Measurements from ENCODE around the gene CDH5.

CDH5 gene

DNA sequence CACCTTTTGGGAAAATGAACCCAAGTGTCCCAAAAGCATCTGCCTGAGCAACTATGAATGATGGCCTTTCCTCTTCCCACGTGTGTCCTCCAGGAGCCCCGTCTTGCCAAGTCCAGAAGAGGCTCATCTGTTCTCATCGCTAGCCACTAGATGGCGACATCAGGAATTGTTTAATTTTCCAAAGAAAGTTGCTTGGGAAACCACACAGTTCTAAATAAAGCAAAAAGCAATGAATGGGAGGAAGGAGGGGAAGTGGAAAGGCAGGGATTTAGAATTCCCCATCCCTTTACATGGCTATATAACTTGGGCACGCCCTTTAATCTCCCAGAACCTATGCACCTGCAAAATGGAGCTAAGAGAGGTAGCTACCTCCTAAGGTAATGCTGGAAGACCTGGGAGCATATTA, 9.0 kb upstream of the CDH5 start:
- Histone ChIP-seq H3K27me3 (ENCODE audit: control insufficient read depth, insufficient read depth, low read length) (no peaks in the 10 kb centered on the region), H3K9ac (ENCODE audit: low read length) (no peak overlapping the region), H3K4me3 (ENCODE audit: low read length) (no peak overlapping the region), H3K9me3 (ENCODE audit: control insufficient read depth, low read depth, low read length) (no peaks in the 10 kb centered on the region), H3K27ac (ENCODE audit: low read length) (no peak overlapping the region), H3K4me1 (ENCODE audit: control insufficient read depth, low read depth, low read length) (peaks cover 4% of the 10 kb centered on the region), H3K36me3 (ENCODE audit: control insufficient read depth, low read depth, low read length) (no peaks in the 10 kb centered on the region)

DNA sequence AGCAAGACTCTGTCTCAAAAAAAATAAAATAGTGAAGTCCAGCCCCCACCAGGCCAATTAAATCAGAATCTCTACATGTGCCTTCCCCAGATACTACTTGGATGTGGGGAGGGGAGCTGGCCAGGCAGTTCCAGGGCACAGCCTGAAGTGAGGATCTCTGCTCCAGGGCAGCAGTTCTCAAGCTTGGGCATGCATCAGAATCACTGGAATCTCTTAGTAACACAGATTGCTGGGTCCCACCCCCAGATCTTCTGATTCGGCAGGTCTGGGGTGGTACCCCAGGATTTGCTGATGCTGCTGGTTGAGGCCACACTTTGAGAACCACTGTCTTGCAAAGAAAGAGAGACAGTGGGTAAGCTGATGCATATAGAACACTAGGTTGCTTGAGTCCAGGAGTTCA, 8.3 kb upstream of the CDH5 start:
- Histone ChIP-seq H3K4me1 (ENCODE audit: control insufficient read depth, low read depth, low read length) (peaks cover 4% of the 10 kb centered on the region), H3K27ac (ENCODE audit: low read length) (no peak overlapping the region), H3K9ac (ENCODE audit: low read length) (no peak overlapping the region), H3K4me3 (ENCODE audit: low read length) (no peak overlapping the region), H3K27me3 (ENCODE audit: control insufficient read depth, insufficient read depth, low read length) (no peaks in the 10 kb centered on the region), H3K36me3 (ENCODE audit: control insufficient read depth, low read depth, low read length) (no peaks in the 10 kb centered on the region), H3K9me3 (ENCODE audit: control insufficient read depth, low read depth, low read length) (no peaks in the 10 kb centered on the region)

GRCh38 chr16:66359012-66359411, 7.5 kb upstream of the CDH5 start:
- Histone ChIP-seq H3K9me3 (ENCODE audit: control insufficient read depth, low read depth, low read length) (no peaks in the 10 kb centered on the region), H3K27ac (ENCODE audit: low read length) (no peak overlapping the region), H3K36me3 (ENCODE audit: control insufficient read depth, low read depth, low read length) (no peaks in the 10 kb centered on the region), H3K27me3 (ENCODE audit: control insufficient read depth, insufficient read depth, low read length) (no peaks in the 10 kb centered on the region), H3K4me3 (ENCODE audit: low read length) (no peak overlapping the region), H3K9ac (ENCODE audit: low read length) (no peak overlapping the region), H3K4me1 (ENCODE audit: control insufficient read depth, low read depth, low read length) (peaks cover 10% of the 10 kb centered on the region)

DNA sequence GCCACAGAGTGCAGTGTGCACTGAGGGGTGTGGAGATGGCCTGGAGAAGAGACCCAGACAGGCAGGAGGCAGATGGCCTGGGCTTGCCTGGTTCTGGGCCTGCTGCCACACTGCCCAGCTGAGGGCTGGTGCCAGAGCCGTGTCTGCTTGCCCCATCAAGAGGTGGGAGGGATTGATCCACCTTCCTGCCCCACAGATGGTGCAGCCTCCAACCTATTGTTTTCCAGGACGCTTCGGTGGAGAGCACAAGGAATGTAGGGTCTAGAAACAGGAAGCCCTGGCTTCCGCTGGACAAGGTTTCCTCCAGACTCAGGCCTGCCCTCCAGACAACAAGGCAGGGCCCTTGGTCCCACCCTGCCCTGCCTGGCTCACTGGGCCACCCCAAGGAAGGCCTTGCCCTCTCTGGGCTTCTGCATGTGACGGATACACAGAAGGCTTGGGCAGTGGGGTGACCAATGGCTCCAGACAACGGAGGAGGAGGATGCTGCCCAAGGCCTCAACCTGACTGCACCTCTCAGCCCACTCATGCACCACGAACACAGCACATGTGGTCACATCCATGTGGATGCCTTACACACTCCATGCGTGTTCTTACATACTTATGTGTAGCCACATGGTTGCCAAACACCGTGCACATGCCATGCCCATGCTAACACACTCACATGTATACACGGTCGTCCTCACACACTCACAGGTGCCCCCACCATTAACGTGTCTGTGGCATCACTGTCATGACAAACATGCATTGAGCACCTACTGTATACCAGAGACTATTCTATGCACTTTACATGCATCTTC, 6.5 kb upstream of the CDH5 start:
- no peaks in the 10 kb centered on the region for H3K27me3 ChIP-seq (ENCODE audit: control insufficient read depth, insufficient read depth, low read length)
- H3K9ac ChIP-seq (ENCODE audit: low read length) = no peak overlapping the region
- H3K27ac ChIP-seq (ENCODE audit: low read length) = no peak overlapping the region
- H3K4me3 ChIP-seq (ENCODE audit: low read length) = no peak overlapping the region
- H3K9me3 ChIP-seq (ENCODE audit: control insufficient read depth, low read depth, low read length) = no peaks in the 10 kb centered on the region
- no peaks in the 10 kb centered on the region for H3K36me3 ChIP-seq (ENCODE audit: control insufficient read depth, low read depth, low read length)
- peaks cover 13% of the 10 kb centered on the region for H3K4me1 ChIP-seq (ENCODE audit: control insufficient read depth, low read depth, low read length)

- no peak overlapping the region for H3K27ac ChIP-seq (ENCODE audit: low read length)
Observed at GRCh38 chr16:66360624-66361324, 5.7 kb upstream of the CDH5 start.

DNA sequence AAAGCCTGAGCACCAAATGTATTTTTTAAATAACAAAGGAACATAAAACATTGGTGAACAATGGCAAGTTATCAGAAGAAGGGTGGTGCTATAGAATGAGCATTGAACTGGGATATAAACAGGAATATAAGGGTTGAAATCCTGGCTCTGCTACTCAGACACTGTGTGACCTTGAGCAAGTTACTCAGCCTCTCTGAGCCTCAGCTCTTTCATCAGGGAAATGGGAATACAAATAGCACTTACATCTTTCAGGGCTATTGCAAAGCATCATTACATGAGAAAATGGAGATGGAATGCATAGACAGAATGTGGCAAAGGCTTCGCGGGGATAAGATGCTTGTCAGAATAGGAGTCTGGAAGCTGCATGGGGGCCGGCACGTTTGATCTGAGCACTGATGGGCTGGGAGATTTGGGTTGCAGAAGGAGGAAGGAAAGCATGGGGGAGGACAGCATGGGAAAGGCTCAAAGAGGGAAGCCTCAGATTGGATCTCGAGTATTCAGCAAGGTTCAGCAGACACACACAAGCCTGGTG, 4.8 kb upstream of the CDH5 start:
- no peak overlapping the region for H3K9ac ChIP-seq (ENCODE audit: low read length)
- peaks cover 13% of the 10 kb centered on the region for H3K4me1 ChIP-seq (ENCODE audit: control insufficient read depth, low read depth, low read length)
- no peaks in the 10 kb centered on the region for H3K36me3 ChIP-seq (ENCODE audit: control insufficient read depth, low read depth, low read length)
- H3K27me3 ChIP-seq (ENCODE audit: control insufficient read depth, insufficient read depth, low read length) = no peaks in the 10 kb centered on the region
- H3K4me3 ChIP-seq (ENCODE audit: low read length) = no peak overlapping the region
- H3K9me3 ChIP-seq (ENCODE audit: control insufficient read depth, low read depth, low read length) = no peaks in the 10 kb centered on the region
- H3K27ac ChIP-seq (ENCODE audit: low read length) = no peak overlapping the region

More at GRCh38 chr16:66360624-66361324, 5.7 kb upstream of the CDH5 start:
- Histone ChIP-seq H3K27me3 (ENCODE audit: control insufficient read depth, insufficient read depth, low read length) (no peaks in the 10 kb centered on the region), H3K4me3 (ENCODE audit: low read length) (no peak overlapping the region), H3K9ac (ENCODE audit: low read length) (no peak overlapping the region), H3K36me3 (ENCODE audit: control insufficient read depth, low read depth, low read length) (no peaks in the 10 kb centered on the region), H3K4me1 (ENCODE audit: control insufficient read depth, low read depth, low read length) (peaks cover 13% of the 10 kb centered on the region), H3K9me3 (ENCODE audit: control insufficient read depth, low read depth, low read length) (no peaks in the 10 kb centered on the region)

GRCh38 chr16:66363211-66363777, 3.2 kb upstream of the CDH5 start:
- Histone ChIP-seq H3K27ac (ENCODE audit: low read length) (no peak overlapping the region), H3K4me1 (ENCODE audit: control insufficient read depth, low read depth, low read length) (peaks cover 19% of the 10 kb centered on the region), H3K36me3 (ENCODE audit: control insufficient read depth, low read depth, low read length) (no peaks in the 10 kb centered on the region), H3K9ac (ENCODE audit: low read length) (no peak overlapping the region), H3K4me3 (ENCODE audit: low read length) (no peak overlapping the region), H3K9me3 (ENCODE audit: control insufficient read depth, low read depth, low read length) (no peaks in the 10 kb centered on the region), H3K27me3 (ENCODE audit: control insufficient read depth, insufficient read depth, low read length) (no peaks in the 10 kb centered on the region)

DNA sequence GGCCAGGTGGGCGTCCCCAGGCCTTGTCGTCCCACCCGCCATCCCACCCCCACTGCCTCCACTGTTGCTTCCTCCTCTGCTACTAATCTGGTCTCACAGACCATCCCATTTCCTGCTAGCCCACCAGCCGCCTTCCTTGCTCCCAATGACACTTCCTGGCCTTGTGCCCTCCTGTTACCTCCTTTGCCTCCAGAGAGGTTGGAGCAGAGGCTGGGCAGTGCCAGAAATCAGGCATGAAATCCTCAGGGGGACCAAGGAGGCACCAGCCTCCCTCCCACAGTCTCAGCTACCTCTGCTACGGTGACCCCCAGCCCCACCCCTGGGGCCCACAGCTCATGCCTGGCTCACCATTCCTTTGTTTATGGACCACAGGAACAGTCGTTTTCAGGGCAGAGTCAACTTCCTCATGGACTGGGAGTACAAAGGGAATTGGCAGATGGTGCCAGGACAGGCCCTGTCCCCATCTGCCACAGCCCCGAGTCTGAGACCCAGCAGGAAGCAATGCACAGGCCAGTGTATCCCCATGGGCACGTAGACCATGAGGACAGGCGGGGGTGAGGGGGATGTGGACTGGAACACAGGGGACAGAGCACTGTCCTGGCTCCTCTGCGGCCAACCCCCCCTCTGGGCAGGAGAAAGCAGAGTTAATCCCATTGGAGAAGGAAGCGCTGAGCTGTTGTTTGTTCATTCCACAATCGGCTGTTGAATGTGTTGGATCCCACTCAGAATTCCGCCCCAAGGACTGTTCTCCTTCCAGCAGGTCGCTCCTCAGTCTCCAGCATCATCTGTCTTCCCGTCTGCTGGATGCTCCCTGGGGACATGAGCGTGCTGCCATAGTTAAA, 2.2 kb upstream of the CDH5 start:
- H3K4me1 ChIP-seq (ENCODE audit: control insufficient read depth, low read depth, low read length) = peaks cover 23% of the 10 kb centered on the region
- H3K27ac ChIP-seq (ENCODE audit: low read length) = no peak overlapping the region
- H3K9me3 ChIP-seq (ENCODE audit: control insufficient read depth, low read depth, low read length) = no peaks in the 10 kb centered on the region
- no peaks in the 10 kb centered on the region for H3K27me3 ChIP-seq (ENCODE audit: control insufficient read depth, insufficient read depth, low read length)
- no peaks in the 10 kb centered on the region for H3K36me3 ChIP-seq (ENCODE audit: control insufficient read depth, low read depth, low read length)
- H3K9ac ChIP-seq (ENCODE audit: low read length) = no peak overlapping the region
- no peak overlapping the region for H3K4me3 ChIP-seq (ENCODE audit: low read length)

- H3K36me3 ChIP-seq (ENCODE audit: control insufficient read depth, low read depth, low read length) = no peaks in the 10 kb centered on the region
- no peaks in the 10 kb centered on the region for H3K9me3 ChIP-seq (ENCODE audit: control insufficient read depth, low read depth, low read length)
- no peaks in the 10 kb centered on the region for H3K27me3 ChIP-seq (ENCODE audit: control insufficient read depth, insufficient read depth, low read length)
- H3K4me1 ChIP-seq (ENCODE audit: control insufficient read depth, low read depth, low read length) = peaks cover 23% of the 10 kb centered on the region
- H3K4me3 ChIP-seq (ENCODE audit: low read length) = no peak overlapping the region
- H3K27ac ChIP-seq (ENCODE audit: low read length) = no peak overlapping the region
- no peak overlapping the region for H3K9ac ChIP-seq (ENCODE audit: low read length)
Observed at GRCh38 chr16:66364959-66365306, 1.6 kb upstream of the CDH5 start.

DNA sequence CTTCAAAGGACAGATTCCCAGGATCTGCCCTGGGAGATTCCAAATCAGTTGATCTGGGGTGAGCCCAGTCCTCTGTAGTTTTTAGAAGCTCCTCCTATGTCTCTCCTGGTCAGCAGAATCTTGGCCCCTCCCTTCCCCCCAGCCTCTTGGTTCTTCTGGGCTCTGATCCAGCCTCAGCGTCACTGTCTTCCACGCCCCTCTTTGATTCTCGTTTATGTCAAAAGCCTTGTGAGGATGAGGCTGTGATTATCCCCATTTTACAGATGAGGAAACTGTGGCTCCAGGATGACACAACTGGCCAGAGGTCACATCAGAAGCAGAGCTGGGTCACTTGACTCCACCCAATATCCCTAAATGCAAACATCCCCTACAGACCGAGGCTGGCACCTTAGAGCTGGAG, 840 bp upstream of the CDH5 start:
- Histone ChIP-seq H3K9ac (ENCODE audit: low read length) (no peak overlapping the region), H3K27ac (ENCODE audit: low read length) (no peak overlapping the region), H3K36me3 (ENCODE audit: control insufficient read depth, low read depth, low read length) (no peaks in the 10 kb centered on the region), H3K9me3 (ENCODE audit: control insufficient read depth, low read depth, low read length) (no peaks in the 10 kb centered on the region), H3K27me3 (ENCODE audit: control insufficient read depth, insufficient read depth, low read length) (no peaks in the 10 kb centered on the region), H3K4me1 (ENCODE audit: control insufficient read depth, low read depth, low read length) (peaks cover 23% of the 10 kb centered on the region), H3K4me3 (ENCODE audit: low read length) (no peak overlapping the region)

All from iPS-18a (cell line).